K562 (cell line): ENCODE data around the gene C2CD2L. TPM values are rescaled to one million over a fixed set of nuclear protein-coding genes. Genes with fewer than 3 reads are reported as not detected.

ENCODE experiments used
- ATF3 ChIP-seq, 2 experiments: fragments of 450-650 bp in 1 of 2; sonication (generic) in 1 of 2; formaldehyde crosslinking in 1 of 2; IDR thresholded peaks in 1 of 2; conservative IDR thresholded peaks in 1 of 2; 2 replicates each; pipeline versions ENCODE4 v1.6.1 to v1.8.1; 2016 to 2023; ENCODE audit warnings: mild to moderate bottlenecking in 2 of 2, moderate library complexity in 2 of 2, inconsistent platforms in 1 of 2, missing genetic modification reagents in 1 of 2
- BDP1 ChIP-seq: IDR thresholded peaks from 3 replicates; pipeline ENCODE4 v1.6.1; 2011; ENCODE audit not compliant: insufficient read length, insufficient read depth
- CAMTA2 ChIP-seq: fragments of 250-450 bp; sonication (Bioruptor Pico); conservative IDR thresholded peaks from 2 replicates; pipeline ENCODE4 v1.5.1; 2022
- CBX5 ChIP-seq: IDR thresholded peaks from 2 replicates; pipeline ENCODE4 v1.6.1; 2014; ENCODE audit warnings: low read depth, borderline replicate concordance
- CLOCK ChIP-seq: fragments of 250-450 bp; sonication (Bioruptor Pico); IDR thresholded peaks from 2 replicates; pipeline ENCODE4 v1.4.0; 2020; ENCODE audit warnings: mild to moderate bottlenecking, moderate library complexity, borderline replicate concordance
- E2F5 ChIP-seq: sonication (generic); formaldehyde crosslinking; IDR thresholded peaks from 2 replicates; pipeline ENCODE4 v1.8.0; 2022; ENCODE audit warnings: mild to moderate bottlenecking, missing genetic modification reagents
- GABPA ChIP-seq: fragments of 200-800 bp; sonication (Bioruptor generic); conservative IDR thresholded peaks from 2 replicates; pipeline ENCODE4 v1.6.1; 2016; ENCODE audit warnings: low read depth, missing genetic modification characterization, missing compliant biosample characterization
- MAFK ChIP-seq: IDR thresholded peaks from 2 replicates; pipeline ENCODE4 v1.6.1; 2011; ENCODE audit warnings: low read length, improper control_type of control experiment
- PHF20 ChIP-seq: fragments of 450-650 bp; IDR thresholded peaks from 2 replicates; pipeline ENCODE4 v1.6.1; 2018; ENCODE audit not compliant: partially characterized antibody
- PTRF ChIP-seq: fragments of 450-650 bp; IDR thresholded peaks from 2 replicates; pipeline ENCODE4 v1.6.1; 2016; ENCODE audit warnings: mild to moderate bottlenecking, missing genetic modification characterization, missing compliant biosample characterization
- PTTG1 ChIP-seq: fragments of 450-650 bp; IDR thresholded peaks from 2 replicates; pipeline ENCODE4 v1.6.1; 2016; ENCODE audit warnings: low read depth, mild to moderate bottlenecking, missing genetic modification characterization, missing compliant biosample characterization
- SMARCA5 ChIP-seq: fragments of 450-650 bp; IDR thresholded peaks from 2 replicates; pipeline ENCODE4 v1.6.1; 2016
- SP1 ChIP-seq: sonication (generic); formaldehyde crosslinking; IDR thresholded peaks from 2 replicates; pipeline ENCODE4 v1.8.1; 2022; ENCODE audit warnings: mild to moderate bottlenecking, missing genetic modification reagents
- SPI1 ChIP-seq: IDR thresholded peaks from 2 replicates; pipeline ENCODE4 v1.6.1; 2011; ENCODE audit warnings: low read depth, low read length, control low read depth, borderline replicate concordance
- TSHZ1 ChIP-seq: fragments of 250-450 bp; sonication (Bioruptor Pico); IDR thresholded peaks from 2 replicates; pipeline ENCODE4 v1.4.0; 2020; ENCODE audit warnings: mild to moderate bottlenecking, moderate library complexity
- ZBTB5 ChIP-seq: fragments of 450-650 bp; IDR thresholded peaks from 2 replicates; pipeline ENCODE4 v1.6.1; 2017; ENCODE audit warnings: antibody characterized with exemption
- ZNF175 ChIP-seq: fragments of 200-800 bp; sonication (Bioruptor generic); IDR thresholded peaks from 2 replicates; pipeline ENCODE4 v1.6.1; 2016; ENCODE audit warnings: low read depth, mild to moderate bottlenecking, missing genetic modification characterization, missing compliant biosample characterization
- polyA plus RNA-seq, 8 experiments: library from polyadenylated mRNA; depleted of rRNA in 4 of 8; stranded (reverse) in 5 of 8; unstranded in 3 of 8; fragments of >200 nt; fragmentation: Nextera tagmentation in 2 of 8; fragmentation: Illumina TruSeq in 1 of 8; extraction: Ambion mirVana in 2 of 8; extraction: Trizol in 1 of 8; gene quantifications; 2 replicates each; pipeline versions ENCODE4 v1.2.1 to v1.2.3, GENCODE V29; 2011 to 2014; ENCODE audit warnings: inconsistent platforms in 1 of 8, missing spikeins in 1 of 8
- total RNA-seq, 7 experiments: library from RNA; depleted of rRNA in 6 of 7; stranded (reverse); fragments of >200 nt in 6 of 7; fragmentation: Illumina TruSeq in 2 of 7; extraction: Trizol in 2 of 7; gene quantifications; 2 replicates each; pipeline versions ENCODE4 v1.2.1 to v1.2.3, GENCODE V29; 2011 to 2021; ENCODE audit warnings: low replicate concordance in 1 of 7

C2CD2L gene
- total and polyA plus RNA-seq, 9 of the 15 experiments (the other 6 are each of a cell fraction or from before 2014, with no cell fraction given) = 0.66 to 41.2 (median 14.8) TPM

- no peak for TF ChIP-seq PHF20
- TF ChIP-seq PTRF = no peak
- TF ChIP-seq CLOCK (CRISPR knock-in tag) = no peak
- peak; percentile 21; the same call in 1 of the 2 replicates for TF ChIP-seq ATF3 (IDR thresholded peaks at IDR 0.05)
- TF ChIP-seq ATF3 (CRISPR knock-in tag; conservative IDR thresholded peaks at IDR 0.05) = no peak
- no peak for TF ChIP-seq TSHZ1 (CRISPR knock-in tag)
- TF ChIP-seq GABPA (tag) = peak; percentile 90
- TF ChIP-seq CBX5 = no peak
- TF ChIP-seq SP1 = peak; percentile 60; the same call in 1 of the 2 replicates
- no peak for TF ChIP-seq SMARCA5
- TF ChIP-seq BDP1 = no peak
- no peak for TF ChIP-seq ZNF175
- no peak for TF ChIP-seq ZBTB5
- peak; percentile 86; the same call in 1 of the 2 replicates for TF ChIP-seq SPI1
- TF ChIP-seq MAFK = 0 out of 2 replicates have a peak, but pooled peaks have one; percentile 18
- TF ChIP-seq CAMTA2 (CRISPR knock-in tag) = no peak
- TF ChIP-seq E2F5 (CRISPR knock-in tag) = peak; percentile 62; the same call in 1 of the 2 replicates
- no peak for TF ChIP-seq PTTG1 (tag)
Observed at GRCh38 chr11:119108146-119108856, 1.2 kb downstream of the C2CD2L start (continued).
